Keratinocyte (primary cell): ENCODE results near the gene OR2H2. TPM values are rescaled to one million over a fixed set of nuclear protein-coding genes. Genes with fewer than 3 reads are reported as not detected.

Experiments
- DNase-seq: peaks from one replicate; pipeline ENCODE4 v3.0.0-alpha.2; 2011; ENCODE audit warnings: low read depth, missing footprints, low spot score
- FAIRE-seq: peaks from 2 replicates; lab custom pipeline; 2011; peaks lifted over from hg19 to GRCh38; lab: Jason Lieb, UNC
- H2AFZ ChIP-seq: 2 replicates; pipeline ENCODE4 v1.6.0; 2012; ENCODE audit warnings: low read length, control low read depth, inconsistent platforms; ENCODE audit not compliant: control insufficient read depth
- H3K27ac ChIP-seq: 2 replicates; pipeline ENCODE4 v1.5.1; 2011; ENCODE audit warnings: low read length; ENCODE audit not compliant: control insufficient read depth, insufficient read depth
- H3K27me3 ChIP-seq: 3 replicates; pipeline ENCODE4 v1.6.0; 2011; ENCODE audit warnings: low read length; ENCODE audit not compliant: control insufficient read depth, insufficient read depth; ENCODE audit errors: extremely low read depth
- H3K36me3 ChIP-seq, 2 experiments: 2 replicates in 1 of 2; 3 replicates in 1 of 2; pipeline ENCODE4 v1.5.1; 2011; ENCODE audit warnings: low read length in 2 of 2, mild to moderate bottlenecking in 1 of 2; ENCODE audit not compliant: control insufficient read depth in 2 of 2, insufficient read depth in 2 of 2; ENCODE audit errors: extremely low read depth in 1 of 2
- H3K4me1 ChIP-seq: 3 replicates; pipeline ENCODE4 v1.5.1; 2011; ENCODE audit warnings: low read length; ENCODE audit not compliant: control insufficient read depth, insufficient read depth; ENCODE audit errors: extremely low read depth
- H3K4me2 ChIP-seq: 3 replicates; pipeline ENCODE4 v1.6.0; 2011; ENCODE audit warnings: low read depth, low read length; ENCODE audit not compliant: control insufficient read depth, insufficient read depth; ENCODE audit errors: extremely low read depth
- H3K4me3 ChIP-seq, 3 experiments: fragments of 200-600 bp in 1 of 3; sonication (generic) in 1 of 3; 2 replicates in 2 of 3; 3 replicates in 1 of 3; pipeline ENCODE4 v1.5.1; 2011 to 2016; ENCODE audit warnings: low read length in 3 of 3, mild to moderate bottlenecking in 3 of 3, control low read depth in 2 of 3, inconsistent platforms in 1 of 3, low read depth in 1 of 3, mixed read lengths in 1 of 3, mixed run types in 1 of 3, moderate library complexity in 1 of 3; ENCODE audit not compliant: control insufficient read depth in 2 of 3, insufficient read depth in 2 of 3; ENCODE audit errors: extremely low read depth in 1 of 3
- H3K79me2 ChIP-seq: 2 replicates; pipeline ENCODE4 v1.6.0; 2012; ENCODE audit warnings: low read length; ENCODE audit not compliant: control insufficient read depth, insufficient read depth
- H3K9ac ChIP-seq: 3 replicates; pipeline ENCODE4 v1.6.0; 2011; ENCODE audit warnings: low read length; ENCODE audit not compliant: control insufficient read depth, insufficient read depth; ENCODE audit errors: extremely low read depth
- H3K9me1 ChIP-seq: 3 replicates; pipeline ENCODE4 v1.6.0; 2011; ENCODE audit warnings: low read length; ENCODE audit not compliant: control insufficient read depth, insufficient read depth; ENCODE audit errors: extremely low read depth
- H3K9me3 ChIP-seq: 2 replicates; pipeline ENCODE4 v1.5.1; 2012; ENCODE audit warnings: low read depth, low read length; ENCODE audit not compliant: control insufficient read depth
- H4K20me1 ChIP-seq: 3 replicates; pipeline ENCODE4 v1.6.0; 2011; ENCODE audit warnings: low read length; ENCODE audit not compliant: control insufficient read depth, insufficient read depth; ENCODE audit errors: extremely low read depth
- CTCF ChIP-seq, 3 experiments: IDR thresholded peaks in 1 of 3; conservative IDR thresholded peaks in 1 of 3; optimal IDR thresholded peaks in 1 of 3; 2 replicates in 2 of 3; 3 replicates in 1 of 3; pipeline versions ENCODE3 to v1.5.1; 2011; ENCODE audit warnings: low read length in 3 of 3, mild to moderate bottlenecking in 3 of 3, moderate library complexity in 2 of 3, control low read depth in 1 of 3, inconsistent platforms in 1 of 3; ENCODE audit not compliant: insufficient read depth in 2 of 3; ENCODE audit errors: extremely low read depth in 1 of 3
- EZH2 ChIP-seq: IDR thresholded peaks from one replicate; pipeline ENCODE4 v1.6.1; 2012; ENCODE audit warnings: inconsistent platforms, mild to moderate bottlenecking, low read length, moderate library complexity
- dilution Hi-C: fragments of 300-500 bp; cut with MboI; formaldehyde crosslinking; loops from one replicate; pipeline ENCODE4 v1.7.0; 2020; ENCODE audit warnings: low sequenced_read_pairs; ENCODE audit not compliant: extremely low pct_ligation_motif_present
- polyA plus RNA-seq, 5 experiments: library from polyadenylated mRNA; depleted of rRNA in 3 of 5; stranded (reverse) in 3 of 5; stranded (forward) in 1 of 5; unstranded in 1 of 5; fragments of >200 nt; gene quantifications; 1 replicate in 1 of 5; 2 replicates in 3 of 5; 3 replicates in 1 of 5; pipeline versions ENCODE4 v1.2.1 to v1.2.3, GENCODE V29; 2011 to 2012; ENCODE audit warnings: missing spikeins in 2 of 5, low read depth in 1 of 5, low replicate concordance in 1 of 5

Gene OR2H2
- polyA plus RNA-seq, 1 donor (not counting 4 experiments of a cell fraction or from before 2014, with no cell fraction given), result not detected

GRCh38 chr6:29564875-29565274 is 20.0 kb upstream of the OR2H2 start:
- H3K4me3 ChIP-seq, result no peak overlapping the region
- H3K36me3 ChIP-seq, result no peaks in the 10 kb centered on the region
- H3K9me3 ChIP-seq, result no peaks in the 10 kb centered on the region
- TF ChIP-seq CTCF (optimal IDR thresholded peaks at IDR 0.05 in 1 of 3, IDR thresholded peaks at IDR 0.05 in 1 of 3, conservative IDR thresholded peaks at IDR 0.05 in 1 of 3; ENCODE audit: extremely low read depth in 1 of 3, insufficient read depth in 2 of 3, low read length in 3 of 3) (no peak), EZH2 (no peak)
- H3K4me2 ChIP-seq, result no peak overlapping the region
- H3K9me1 ChIP-seq, result no peaks in the 10 kb centered on the region
- H3K4me1 ChIP-seq, result no peaks in the 10 kb centered on the region
- no peaks in the 10 kb centered on the region for H3K79me2 ChIP-seq
- dilution Hi-C loops, result no loop called here
- peaks cover 2% of the 10 kb centered on the region for H3K27me3 ChIP-seq
- no peak overlapping the region for H2AFZ ChIP-seq
- H3K9ac ChIP-seq, result no peak overlapping the region
- no peak overlapping the region for H3K27ac ChIP-seq
- FAIRE-seq (no peak), DNase-seq (no peak)
- no peaks in the 10 kb centered on the region for H4K20me1 ChIP-seq

- DNase-seq (no peak), FAIRE-seq (no peak)
- dilution Hi-C loops, result no loop called here
- H3K4me1 ChIP-seq, result no peaks in the 10 kb centered on the region
- H3K79me2 ChIP-seq, result no peaks in the 10 kb centered on the region
- H3K9me1 ChIP-seq, result no peaks in the 10 kb centered on the region
- no peak overlapping the region for H3K4me3 ChIP-seq
- no peaks in the 10 kb centered on the region for H3K36me3 ChIP-seq
- H3K9me3 ChIP-seq, result no peaks in the 10 kb centered on the region
- H3K27ac ChIP-seq, result no peak overlapping the region
- H4K20me1 ChIP-seq, result no peaks in the 10 kb centered on the region
- no peak overlapping the region for H3K4me2 ChIP-seq
- no peaks in the 10 kb centered on the region for H3K27me3 ChIP-seq
- H2AFZ ChIP-seq, result no peak overlapping the region
- no peak overlapping the region for H3K9ac ChIP-seq
- no peak for TF ChIP-seq CTCF (optimal IDR thresholded peaks at IDR 0.05 in 1 of 3, IDR thresholded peaks at IDR 0.05 in 1 of 3, conservative IDR thresholded peaks at IDR 0.05 in 1 of 3; ENCODE audit: extremely low read depth in 1 of 3, insufficient read depth in 2 of 3, low read length in 3 of 3)
- no peak for TF ChIP-seq EZH2
Observed at GRCh38 chr6:29566856-29567255, 18.1 kb upstream of the OR2H2 start.
